SU-DHL-6 (cell line): ENCODE measurements around the gene SERPINB8.

Experiments
- EZH2phosphoT487 ChIP-seq: fragments of 200-600 bp; sonication (generic), shearing (Covaris generic); conservative IDR thresholded peaks from 2 replicates; pipeline ENCODE4 v1.6.1; 2018; ENCODE audit warnings: mild to moderate bottlenecking, antibody characterized with exemption, low read length, moderate library complexity, mixed read lengths
- TF ChIP-seq, protein P1 (sequence below): fragments of 200-600 bp; sonication (generic); IDR thresholded peaks from one replicate; pipeline ENCODE4 v1.5.1; 2017; ENCODE audit warnings: antibody characterized with exemption, mild to moderate bottlenecking, low read length, moderate library complexity; ENCODE audit not compliant: insufficient read depth, poor library complexity, severe bottlenecking

DNA sequence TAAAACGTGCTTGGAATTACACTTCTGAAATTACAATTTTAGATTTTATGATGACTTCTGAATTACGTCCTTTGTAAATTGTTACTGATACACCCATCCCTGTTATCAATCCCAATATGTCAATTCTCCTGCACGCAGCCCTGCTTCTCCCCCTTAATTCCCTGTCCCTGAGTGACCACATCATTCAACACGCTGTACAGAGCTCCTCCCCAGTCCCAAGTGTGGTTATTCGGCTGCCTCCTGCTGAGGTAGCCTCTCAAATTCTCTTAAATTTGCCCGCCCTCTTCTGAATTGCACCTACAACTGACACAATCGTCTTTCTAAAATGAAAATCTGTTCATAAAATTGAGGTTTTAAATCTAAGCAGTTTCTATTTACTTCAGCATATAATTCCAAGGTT is 10.1 kb downstream of the SERPINB8 start:
- TF ChIP-seq, protein P1, sequence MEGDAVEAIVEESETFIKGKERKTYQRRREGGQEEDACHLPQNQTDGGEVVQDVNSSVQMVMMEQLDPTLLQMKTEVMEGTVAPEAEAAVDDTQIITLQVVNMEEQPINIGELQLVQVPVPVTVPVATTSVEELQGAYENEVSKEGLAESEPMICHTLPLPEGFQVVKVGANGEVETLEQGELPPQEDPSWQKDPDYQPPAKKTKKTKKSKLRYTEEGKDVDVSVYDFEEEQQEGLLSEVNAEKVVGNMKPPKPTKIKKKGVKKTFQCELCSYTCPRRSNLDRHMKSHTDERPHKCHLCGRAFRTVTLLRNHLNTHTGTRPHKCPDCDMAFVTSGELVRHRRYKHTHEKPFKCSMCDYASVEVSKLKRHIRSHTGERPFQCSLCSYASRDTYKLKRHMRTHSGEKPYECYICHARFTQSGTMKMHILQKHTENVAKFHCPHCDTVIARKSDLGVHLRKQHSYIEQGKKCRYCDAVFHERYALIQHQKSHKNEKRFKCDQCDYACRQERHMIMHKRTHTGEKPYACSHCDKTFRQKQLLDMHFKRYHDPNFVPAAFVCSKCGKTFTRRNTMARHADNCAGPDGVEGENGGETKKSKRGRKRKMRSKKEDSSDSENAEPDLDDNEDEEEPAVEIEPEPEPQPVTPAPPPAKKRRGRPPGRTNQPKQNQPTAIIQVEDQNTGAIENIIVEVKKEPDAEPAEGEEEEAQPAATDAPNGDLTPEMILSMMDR = no peak
- TF ChIP-seq EZH2phosphoT487 = no peak
